Ishikawa (cell line): ENCODE data around the gene ASCC1.

ENCODE experiments used
- CEBPB ChIP-seq: IDR thresholded peaks from 2 replicates; pipeline ENCODE4 v1.6.1; 2012
- CREB1 ChIP-seq: IDR thresholded peaks from 2 replicates; pipeline ENCODE4 v1.6.1; 2012; ENCODE audit warnings: low read depth
- EGR1 ChIP-seq: IDR thresholded peaks from 2 replicates; pipeline ENCODE4 v1.6.1; 2012
- EP300 ChIP-seq: IDR thresholded peaks from 2 replicates; pipeline ENCODE4 v1.6.1; 2012; ENCODE audit warnings: borderline replicate concordance
- FOXM1 ChIP-seq: IDR thresholded peaks from 2 replicates; pipeline ENCODE4 v1.6.1; 2012; ENCODE audit warnings: low read depth, borderline replicate concordance
- MAX ChIP-seq: IDR thresholded peaks from 2 replicates; pipeline ENCODE4 v1.6.1; 2012
- NFIC ChIP-seq: IDR thresholded peaks from 2 replicates; pipeline ENCODE4 v1.6.1; 2012
- RAD21 ChIP-seq: IDR thresholded peaks from 2 replicates; pipeline ENCODE4 v1.6.1; 2012; ENCODE audit warnings: low read depth
- TAF1 ChIP-seq: IDR thresholded peaks from 2 replicates; pipeline ENCODE4 v1.6.1; 2012; ENCODE audit warnings: low read depth, mild to moderate bottlenecking
- TCF12 ChIP-seq: IDR thresholded peaks from 2 replicates; pipeline ENCODE4 v1.6.1; 2012; ENCODE audit warnings: low read depth
- TEAD4 ChIP-seq: IDR thresholded peaks from 2 replicates; pipeline ENCODE4 v1.6.1; 2012
- YY1 ChIP-seq: IDR thresholded peaks from 2 replicates; pipeline ENCODE4 v1.6.1; 2012; ENCODE audit warnings: low read depth
- ZBTB7A ChIP-seq: IDR thresholded peaks from 2 replicates; pipeline ENCODE4 v1.6.1; 2012; ENCODE audit warnings: low read depth
- TF ChIP-seq, protein P1 (sequence below): IDR thresholded peaks from 2 replicates; pipeline ENCODE4 v1.6.1; 2012
- TF ChIP-seq, protein P2 (sequence below): IDR thresholded peaks from 2 replicates; pipeline ENCODE4 v1.6.1; 2012; ENCODE audit warnings: low read depth, mild to moderate bottlenecking

Gene ASCC1

DNA sequence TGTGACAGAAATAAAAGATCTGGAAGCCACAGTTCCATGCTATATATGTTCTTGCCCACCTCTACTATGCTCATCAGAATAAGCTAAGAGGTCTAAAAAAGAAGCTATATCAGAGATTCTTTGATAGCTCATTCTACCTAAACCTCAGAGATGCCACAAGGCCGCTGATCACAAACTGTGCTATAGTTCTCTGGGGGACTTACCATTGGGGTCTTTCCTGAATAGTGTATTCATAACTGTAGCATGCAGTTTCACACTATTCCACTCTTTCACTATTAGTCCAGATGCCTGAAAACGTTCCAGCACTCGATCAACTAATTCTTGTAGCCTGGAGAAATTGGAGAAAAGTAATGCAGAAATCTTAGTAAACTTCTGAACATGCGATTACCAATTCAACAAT is 83.2 kb downstream of the ASCC1 start:
- TF ChIP-seq FOXM1 (no peak), CEBPB (no peak), EP300 (no peak), TEAD4 (no peak), CREB1 (no peak), MAX (no peak), RAD21 (no peak), YY1 (no peak), ZBTB7A (no peak), TCF12 (no peak), TAF1 (no peak), NFIC (no peak), EGR1 (no peak)
- TF ChIP-seq, protein P1, sequence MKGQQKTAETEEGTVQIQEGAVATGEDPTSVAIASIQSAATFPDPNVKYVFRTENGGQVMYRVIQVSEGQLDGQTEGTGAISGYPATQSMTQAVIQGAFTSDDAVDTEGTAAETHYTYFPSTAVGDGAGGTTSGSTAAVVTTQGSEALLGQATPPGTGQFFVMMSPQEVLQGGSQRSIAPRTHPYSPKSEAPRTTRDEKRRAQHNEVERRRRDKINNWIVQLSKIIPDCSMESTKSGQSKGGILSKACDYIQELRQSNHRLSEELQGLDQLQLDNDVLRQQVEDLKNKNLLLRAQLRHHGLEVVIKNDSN: no peak
- TF ChIP-seq, protein P2, sequence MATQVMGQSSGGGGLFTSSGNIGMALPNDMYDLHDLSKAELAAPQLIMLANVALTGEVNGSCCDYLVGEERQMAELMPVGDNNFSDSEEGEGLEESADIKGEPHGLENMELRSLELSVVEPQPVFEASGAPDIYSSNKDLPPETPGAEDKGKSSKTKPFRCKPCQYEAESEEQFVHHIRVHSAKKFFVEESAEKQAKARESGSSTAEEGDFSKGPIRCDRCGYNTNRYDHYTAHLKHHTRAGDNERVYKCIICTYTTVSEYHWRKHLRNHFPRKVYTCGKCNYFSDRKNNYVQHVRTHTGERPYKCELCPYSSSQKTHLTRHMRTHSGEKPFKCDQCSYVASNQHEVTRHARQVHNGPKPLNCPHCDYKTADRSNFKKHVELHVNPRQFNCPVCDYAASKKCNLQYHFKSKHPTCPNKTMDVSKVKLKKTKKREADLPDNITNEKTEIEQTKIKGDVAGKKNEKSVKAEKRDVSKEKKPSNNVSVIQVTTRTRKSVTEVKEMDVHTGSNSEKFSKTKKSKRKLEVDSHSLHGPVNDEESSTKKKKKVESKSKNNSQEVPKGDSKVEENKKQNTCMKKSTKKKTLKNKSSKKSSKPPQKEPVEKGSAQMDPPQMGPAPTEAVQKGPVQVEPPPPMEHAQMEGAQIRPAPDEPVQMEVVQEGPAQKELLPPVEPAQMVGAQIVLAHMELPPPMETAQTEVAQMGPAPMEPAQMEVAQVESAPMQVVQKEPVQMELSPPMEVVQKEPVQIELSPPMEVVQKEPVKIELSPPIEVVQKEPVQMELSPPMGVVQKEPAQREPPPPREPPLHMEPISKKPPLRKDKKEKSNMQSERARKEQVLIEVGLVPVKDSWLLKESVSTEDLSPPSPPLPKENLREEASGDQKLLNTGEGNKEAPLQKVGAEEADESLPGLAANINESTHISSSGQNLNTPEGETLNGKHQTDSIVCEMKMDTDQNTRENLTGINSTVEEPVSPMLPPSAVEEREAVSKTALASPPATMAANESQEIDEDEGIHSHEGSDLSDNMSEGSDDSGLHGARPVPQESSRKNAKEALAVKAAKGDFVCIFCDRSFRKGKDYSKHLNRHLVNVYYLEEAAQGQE: no peak

DNA sequence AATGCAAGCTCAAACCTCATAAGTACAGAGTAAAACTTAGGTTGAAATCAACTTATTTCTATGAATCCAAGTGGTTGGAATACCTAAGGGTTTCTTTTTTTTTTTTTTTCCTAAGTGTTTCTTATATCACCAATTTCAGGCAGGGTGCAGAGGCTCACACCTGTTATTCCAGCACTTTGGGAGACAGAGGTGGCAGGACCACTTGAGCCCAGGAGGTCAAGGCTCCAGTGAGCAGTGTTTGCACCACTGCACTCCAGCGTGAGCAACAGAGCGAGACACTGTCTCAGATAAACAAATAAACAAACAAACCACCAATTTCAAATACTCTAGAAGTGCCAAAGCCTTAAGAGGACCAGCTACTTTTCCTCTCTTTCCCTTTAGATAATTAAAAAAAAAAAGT is 88.5 kb downstream of the ASCC1 start:
- TF ChIP-seq EGR1: no peak
- no peak for TF ChIP-seq EP300
- no peak for TF ChIP-seq TAF1
- TF ChIP-seq RAD21: no peak
- no peak for TF ChIP-seq FOXM1
- TF ChIP-seq MAX: no peak
- TF ChIP-seq CREB1: no peak
- no peak for TF ChIP-seq CEBPB

DNA sequence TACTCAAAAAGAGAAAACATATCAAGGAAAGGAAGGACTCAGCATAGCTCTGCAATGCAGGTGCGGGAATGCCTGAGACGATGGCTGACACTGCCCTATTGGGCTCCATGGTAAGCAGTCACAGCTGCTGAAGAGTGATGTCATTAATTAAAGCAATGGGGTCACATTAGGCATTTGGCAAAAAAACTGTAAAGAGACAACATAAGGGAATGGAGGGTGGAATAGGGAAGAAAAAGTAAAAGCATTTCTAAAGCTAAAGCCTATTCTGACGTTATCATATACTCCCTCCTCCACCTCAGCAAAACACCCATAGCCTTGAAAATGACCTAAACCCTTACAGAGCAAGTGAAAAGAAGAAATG is 89.2 kb downstream of the ASCC1 start:
- TF ChIP-seq TAF1: no peak
- no peak for TF ChIP-seq TCF12
- TF ChIP-seq FOXM1: no peak
- TF ChIP-seq, protein P2: no peak
- no peak for TF ChIP-seq ZBTB7A
- TF ChIP-seq, protein P1: no peak
- TF ChIP-seq EGR1: no peak
- TF ChIP-seq EP300: no peak
- TF ChIP-seq TEAD4: no peak
- no peak for TF ChIP-seq MAX
- TF ChIP-seq CEBPB: no peak
- no peak for TF ChIP-seq RAD21
- no peak for TF ChIP-seq YY1
- no peak for TF ChIP-seq CREB1

DNA sequence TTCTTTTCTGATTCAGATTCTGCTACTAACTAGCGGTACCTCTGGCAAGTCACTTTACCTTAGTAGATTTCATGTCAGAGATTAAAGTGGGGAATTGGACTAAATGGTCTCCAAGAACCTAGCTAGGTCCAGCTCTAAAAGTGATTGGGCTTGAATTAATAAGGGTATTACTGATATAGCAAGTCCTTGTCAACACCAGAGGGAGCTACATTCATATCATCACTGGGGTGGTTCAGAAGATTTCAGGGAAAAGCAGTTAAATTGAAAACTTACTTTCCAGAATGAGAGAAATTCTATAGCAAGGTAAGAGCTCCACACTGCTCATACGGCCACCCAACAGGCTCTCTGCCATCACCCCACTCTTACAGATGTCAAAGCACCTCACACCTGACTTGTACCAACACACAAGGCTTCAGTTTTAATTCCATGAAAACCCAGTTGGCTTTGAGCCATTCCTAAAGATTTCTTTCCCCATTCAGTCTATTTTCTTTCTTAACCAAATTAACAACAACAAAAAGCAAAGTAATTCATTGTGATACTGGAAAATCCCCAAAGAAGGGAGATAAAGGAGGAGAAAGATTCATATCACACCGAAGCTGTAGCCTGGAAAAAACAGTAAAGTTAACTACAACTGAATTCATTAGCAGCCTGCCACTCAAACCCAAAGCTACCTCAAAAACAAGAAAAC is 89.7 kb downstream of the ASCC1 start:
- no peak for TF ChIP-seq EP300
- TF ChIP-seq TEAD4: no peak
- 0 out of 2 replicates have a peak, but pooled peaks have one; percentile 11 for TF ChIP-seq NFIC
- no peak for TF ChIP-seq FOXM1
- no peak for TF ChIP-seq EGR1
- TF ChIP-seq RAD21: peak; percentile 72
- no peak for TF ChIP-seq TAF1

GRCh38 chr10:72124989-72125388 is 91.1 kb downstream of the ASCC1 start:
- TF ChIP-seq, protein P2: no peak
- TF ChIP-seq ZBTB7A (no peak), TCF12 (no peak), NFIC (no peak), EP300 (no peak), EGR1 (no peak), RAD21 (no peak), YY1 (no peak), TEAD4 (no peak), TAF1 (no peak), CEBPB (no peak), FOXM1 (no peak), MAX (no peak), CREB1 (no peak)
- TF ChIP-seq, protein P1: no peak
